ENCODE measurements around the gene TBL1X. TPM values are rescaled to one million over a fixed set of nuclear protein-coding genes. Genes with fewer than 3 reads are reported as not detected.

TBL1X gene
- total RNA-seq, 2 experiments from 2014 or later: 16.1 to 35.7 TPM

- intact Hi-C loops (cut with micrococcal nuclease; ENCODE audit: unreplicated experiment): no loop called here
- Histone ChIP-seq H3K36me3 (ENCODE audit: insufficient read depth, low read length) (no peaks in the 10 kb centered on the region), H4K20me1 (ENCODE audit: insufficient read depth, low read length) (no peaks in the 10 kb centered on the region), H3K4me2 (ENCODE audit: low read length) (no peak overlapping the region), H3K9me3 (ENCODE audit: low read length) (no peaks in the 10 kb centered on the region), H3K4me1 (ENCODE audit: insufficient read depth, low read length, poor library complexity, severe bottlenecking) (peaks cover 14% of the 10 kb centered on the region), H3K4me3 (ENCODE audit: low read depth, low read length, poor library complexity, severe bottlenecking) (no peak overlapping the region), H2AFZ (ENCODE audit: low read length) (no peak overlapping the region), H3K9me2 (ENCODE audit: insufficient read depth, low read length) (no peaks in the 10 kb centered on the region), H3K79me2 (ENCODE audit: insufficient read depth, low read depth, low read length) (no peaks in the 10 kb centered on the region), H3K27ac (ENCODE audit: low read depth, low read length, poor library complexity, severe bottlenecking) (no peak overlapping the region)
- CTCF ChIA-PET (ENCODE audit: unreplicated experiment): no interaction called here
- BruUV-seq (replicated peaks): no TSS peak
- no peak for DNase-seq (ENCODE audit: low spot score)
- TF ChIP-seq EZH2phosphoT487 (IDR thresholded peaks at IDR 0.05; ENCODE audit: borderline replicate concordance, low read depth, low read length) (no peak), CTCF (conservative IDR thresholded peaks at IDR 0.05; ENCODE audit: low read length) (no peak)
- POLR2A ChIA-PET: no interaction called here
Observed at GRCh38 chrX:9520217-9520590, 55.3 kb downstream of the TBL1X start.

GRCh38 chrX:9522378-9523155 is 57.7 kb downstream of the TBL1X start:
- H3K9me2 ChIP-seq (ENCODE audit: insufficient read depth, low read length): no peaks in the 10 kb centered on the region
- ChIA-PET POLR2A (interaction anchor here (0.7 kb wide), 2 partner anchors 107 to 342 kb away, joined by 3 to 6 read pairs; no protein-coding TSS in a partner anchor), CTCF (ENCODE audit: unreplicated experiment) (no interaction called here)
- no peak overlapping the region for H3K27ac ChIP-seq (ENCODE audit: low read depth, low read length, poor library complexity, severe bottlenecking)
- TF ChIP-seq CTCF (conservative IDR thresholded peaks at IDR 0.05; ENCODE audit: low read length): no peak
- TF ChIP-seq EZH2phosphoT487 (IDR thresholded peaks at IDR 0.05; ENCODE audit: borderline replicate concordance, low read depth, low read length): no peak
- no peaks in the 10 kb centered on the region for H3K79me2 ChIP-seq (ENCODE audit: insufficient read depth, low read depth, low read length)
- H3K4me3 ChIP-seq (ENCODE audit: low read depth, low read length, poor library complexity, severe bottlenecking): no peak overlapping the region
- DNase-seq (ENCODE audit: low spot score): no peak
- peaks cover 22% of the 10 kb centered on the region for H3K4me1 ChIP-seq (ENCODE audit: insufficient read depth, low read length, poor library complexity, severe bottlenecking)
- intact Hi-C loops (cut with micrococcal nuclease; ENCODE audit: unreplicated experiment): no loop called here
- H3K36me3 ChIP-seq (ENCODE audit: insufficient read depth, low read length): no peaks in the 10 kb centered on the region
- H3K9me3 ChIP-seq (ENCODE audit: low read length): no peaks in the 10 kb centered on the region
- H3K4me2 ChIP-seq (ENCODE audit: low read length): no peak overlapping the region
- BruUV-seq (replicated peaks): no TSS peak
- no peak overlapping the region for H2AFZ ChIP-seq (ENCODE audit: low read length)
- no peaks in the 10 kb centered on the region for H4K20me1 ChIP-seq (ENCODE audit: insufficient read depth, low read length)

All from OCI-LY7 (cell line).